Kidney epithelial cell (primary cell): Measurements from ENCODE around the gene POLK. TPM values are rescaled to one million over a fixed set of nuclear protein-coding genes. Genes with fewer than 3 reads are reported as not detected.
"Not testable (repeated sequence)": the region's sequence is repeated elsewhere in the genome, so short reads cannot be mapped to it uniquely, and the experiment has no call there.

ENCODE experiments used
- DNase-seq: peaks from one replicate; pipeline ENCODE4 v3.0.0-alpha.2; 2010; ENCODE audit warnings: low read depth
- H3K27me3 ChIP-seq: 2 replicates; pipeline ENCODE4 v1.6.0; 2011; ENCODE audit warnings: low read length; ENCODE audit not compliant: control insufficient read depth, insufficient read depth
- H3K36me3 ChIP-seq: 2 replicates; pipeline ENCODE4 v1.5.1; 2011; ENCODE audit warnings: low read length; ENCODE audit not compliant: control insufficient read depth, insufficient read depth
- H3K4me3 ChIP-seq: 2 replicates; pipeline ENCODE4 v1.5.1; 2011; ENCODE audit warnings: low read depth, mild to moderate bottlenecking, control low read depth, low read length
- CTCF ChIP-seq: IDR thresholded peaks from 2 replicates; pipeline ENCODE4 v1.5.1; 2011; ENCODE audit warnings: mild to moderate bottlenecking, moderate library complexity, low read length, control low read depth, inconsistent platforms; ENCODE audit not compliant: insufficient read depth, poor library complexity, severe bottlenecking
- total RNA-seq: library from RNA; depleted of rRNA; stranded (reverse); fragments of >200 nt; gene quantifications from 2 replicates; pipeline ENCODE4 v1.2.3, GENCODE V29; 2015

POLK gene
- total RNA-seq, 1 donor from 2014 or later = 18.6 TPM

GRCh38 chr5:75566710-75567309 lies 55.1 kb downstream of the POLK start:
- Histone ChIP-seq H3K36me3 (no peaks in the 10 kb centered on the region), H3K27me3 (no peaks in the 10 kb centered on the region), H3K4me3 (no peak overlapping the region)
- DNase-seq = peak; percentile 80
- no peak for TF ChIP-seq CTCF

- peak; percentile 28 for DNase-seq
- TF ChIP-seq CTCF = no peak
- H3K36me3 ChIP-seq = no peaks in the 10 kb centered on the region
- H3K27me3 ChIP-seq = no peaks in the 10 kb centered on the region
- no peak overlapping the region for H3K4me3 ChIP-seq
These were observed 56.0 kb downstream of the POLK start for GRCh38 chr5:75567710-75568109.

GRCh38 chr5:75568202-75568601 lies 56.5 kb downstream of the POLK start:
- DNase-seq = no peak
- H3K36me3 ChIP-seq = no peaks in the 10 kb centered on the region
- TF ChIP-seq CTCF = no peak
- no peak overlapping the region for H3K4me3 ChIP-seq
- no peaks in the 10 kb centered on the region for H3K27me3 ChIP-seq

GRCh38 chr5:75571547-75571946 lies 59.9 kb downstream of the POLK start:
- TF ChIP-seq CTCF = no peak
- no peaks in the 10 kb centered on the region for H3K36me3 ChIP-seq
- H3K4me3 ChIP-seq = no peak overlapping the region
- no peak for DNase-seq
- H3K27me3 ChIP-seq = no peaks in the 10 kb centered on the region

GRCh38 chr5:75574791-75575190 lies 63.1 kb downstream of the POLK start:
- no peaks in the 10 kb centered on the region for H3K36me3 ChIP-seq
- no peaks in the 10 kb centered on the region for H3K27me3 ChIP-seq
- no peak for DNase-seq
- H3K4me3 ChIP-seq = no peak overlapping the region
- no peak for TF ChIP-seq CTCF

GRCh38 chr5:75578280-75578679 lies 66.6 kb downstream of the POLK start:
- H3K4me3 ChIP-seq, DNase-seq, H3K27me3 ChIP-seq, H3K36me3 ChIP-seq: not testable (repeated sequence)
